Keratinocyte (primary cell): ENCODE data around the gene TBXAS1.

Source experiments
- EZH2 ChIP-seq: IDR thresholded peaks from one replicate; pipeline ENCODE4 v1.6.1; 2012; ENCODE audit warnings: inconsistent platforms, mild to moderate bottlenecking, low read length, moderate library complexity
- TF ChIP-seq, protein P1 (sequence below), 3 experiments: IDR thresholded peaks in 1 of 3; conservative IDR thresholded peaks in 1 of 3; optimal IDR thresholded peaks in 1 of 3; 2 replicates in 2 of 3; 3 replicates in 1 of 3; pipeline versions ENCODE3 to v1.5.1; 2011; ENCODE audit warnings: low read length in 3 of 3, mild to moderate bottlenecking in 3 of 3, moderate library complexity in 2 of 3, control low read depth in 1 of 3, inconsistent platforms in 1 of 3; ENCODE audit not compliant: insufficient read depth in 2 of 3; ENCODE audit errors: extremely low read depth in 1 of 3

DNA sequence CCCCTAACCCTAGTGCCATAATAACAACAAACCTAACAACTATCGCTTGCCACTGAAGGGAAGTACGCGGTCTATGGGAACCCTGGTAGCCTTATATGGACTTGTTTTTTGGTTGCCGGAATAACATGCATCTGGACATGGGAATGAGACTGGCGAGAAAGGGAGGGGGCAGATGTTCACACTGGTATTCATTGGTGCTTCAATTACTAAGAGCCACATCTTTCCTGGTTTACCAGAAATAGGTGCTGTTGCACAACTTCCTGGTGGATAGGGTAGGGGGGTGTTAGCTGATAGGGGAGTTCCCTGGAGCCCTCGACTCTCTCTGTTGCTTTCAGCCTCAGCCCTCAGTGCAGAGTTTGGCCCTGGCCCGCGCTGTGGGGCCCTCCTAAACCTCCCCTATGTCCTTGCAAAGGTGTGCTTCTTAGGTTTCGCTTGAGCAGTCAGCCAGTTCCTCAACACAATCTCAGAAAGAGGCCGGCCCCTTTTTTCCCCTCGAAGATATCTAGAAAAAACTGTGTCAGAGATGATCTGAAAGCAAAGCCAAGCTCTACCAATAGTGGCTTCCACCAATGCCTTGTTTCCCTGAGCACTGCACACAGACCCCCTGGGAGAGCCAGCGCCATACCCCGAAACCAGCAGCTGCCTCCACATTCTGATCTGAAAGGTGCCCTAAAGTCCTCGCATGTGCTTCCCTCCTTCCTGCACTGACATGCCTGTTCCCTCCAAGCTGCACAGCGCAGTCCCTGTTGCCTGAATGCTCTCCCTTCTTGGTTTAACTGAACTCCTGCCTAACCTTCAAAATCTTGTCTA, 13.5 kb downstream of the TBXAS1 start:
- TF ChIP-seq, protein P1, sequence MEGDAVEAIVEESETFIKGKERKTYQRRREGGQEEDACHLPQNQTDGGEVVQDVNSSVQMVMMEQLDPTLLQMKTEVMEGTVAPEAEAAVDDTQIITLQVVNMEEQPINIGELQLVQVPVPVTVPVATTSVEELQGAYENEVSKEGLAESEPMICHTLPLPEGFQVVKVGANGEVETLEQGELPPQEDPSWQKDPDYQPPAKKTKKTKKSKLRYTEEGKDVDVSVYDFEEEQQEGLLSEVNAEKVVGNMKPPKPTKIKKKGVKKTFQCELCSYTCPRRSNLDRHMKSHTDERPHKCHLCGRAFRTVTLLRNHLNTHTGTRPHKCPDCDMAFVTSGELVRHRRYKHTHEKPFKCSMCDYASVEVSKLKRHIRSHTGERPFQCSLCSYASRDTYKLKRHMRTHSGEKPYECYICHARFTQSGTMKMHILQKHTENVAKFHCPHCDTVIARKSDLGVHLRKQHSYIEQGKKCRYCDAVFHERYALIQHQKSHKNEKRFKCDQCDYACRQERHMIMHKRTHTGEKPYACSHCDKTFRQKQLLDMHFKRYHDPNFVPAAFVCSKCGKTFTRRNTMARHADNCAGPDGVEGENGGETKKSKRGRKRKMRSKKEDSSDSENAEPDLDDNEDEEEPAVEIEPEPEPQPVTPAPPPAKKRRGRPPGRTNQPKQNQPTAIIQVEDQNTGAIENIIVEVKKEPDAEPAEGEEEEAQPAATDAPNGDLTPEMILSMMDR (optimal IDR thresholded peaks at IDR 0.05 in 1 of 3, IDR thresholded peaks at IDR 0.05 in 1 of 3, conservative IDR thresholded peaks at IDR 0.05 in 1 of 3; ENCODE audit: extremely low read depth in 1 of 3, insufficient read depth in 2 of 3, low read length in 3 of 3), result no peak
- TF ChIP-seq EZH2, result no peak
